H1 (cell line): ENCODE data around the gene CCDC7. TPM values are rescaled to one million over a fixed set of nuclear protein-coding genes. Genes with fewer than 3 reads are reported as not detected.

Experiments
- CTCF ChIA-PET: fragments of 300-600 bp; sonication (Branson Sonifier 250); formaldehyde crosslinking; loops from one replicate; lab custom pipeline; 2021; ENCODE audit not compliant: partially characterized antibody; lab: Charles Lee
- POLR2A ChIA-PET: fragments of 300-600 bp; sonication (Branson Sonifier 250); formaldehyde crosslinking; loops from one replicate; lab custom pipeline; 2021; ENCODE audit warnings: inconsistent platforms; ENCODE audit not compliant: partially characterized antibody; lab: Charles Lee
- DNase-seq, 2 experiments: peaks; one replicate each; pipeline versions ENCODE4 v3.0.0 to v3.0.0-alpha.2; 2010 to 2022; ENCODE audit warnings: low spot score in 2 of 2, low read depth in 1 of 2, mixed read lengths in 1 of 2
- FAIRE-seq: peaks from 2 replicates; lab custom pipeline; 2011; peaks lifted over from hg19 to GRCh38; lab: Jason Lieb, UNC
- H2AFZ ChIP-seq: 2 replicates; pipeline ENCODE4 v1.8.1; 2012; ENCODE audit warnings: low read length, inconsistent platforms
- H2AK5ac ChIP-seq: 2 replicates; pipeline ENCODE4 v1.6.1; 2013; ENCODE audit warnings: low read depth, low read length
- H2BK120ac ChIP-seq: replicated peaks from 2 replicates; pipeline ENCODE3; 2013; ENCODE audit warnings: low read depth, low read length, inconsistent platforms
- H2BK12ac ChIP-seq: 2 replicates; pipeline ENCODE4 v1.6.1; 2013; ENCODE audit warnings: low read depth, low read length
- H2BK15ac ChIP-seq: 2 replicates; pipeline ENCODE4 v1.6.1; 2013; ENCODE audit warnings: low read length
- H2BK20ac ChIP-seq: 2 replicates; pipeline ENCODE4 v1.6.1; 2013; ENCODE audit warnings: low read length
- H2BK5ac ChIP-seq: 2 replicates; pipeline ENCODE4 v1.6.1; 2013; ENCODE audit warnings: low read depth, low read length
- H3K14ac ChIP-seq: 2 replicates; pipeline ENCODE4 v1.6.1; 2013; ENCODE audit warnings: inconsistent platforms; ENCODE audit not compliant: insufficient read length
- H3K18ac ChIP-seq: 2 replicates; pipeline ENCODE4 v1.6.1; 2013; ENCODE audit warnings: low read length; ENCODE audit errors: extremely low read depth
- H3K23ac ChIP-seq: 2 replicates; pipeline ENCODE4 v1.6.1; 2013; ENCODE audit warnings: inconsistent platforms; ENCODE audit not compliant: insufficient read length
- H3K23me2 ChIP-seq: 2 replicates; pipeline ENCODE4 v1.6.1; 2013; ENCODE audit warnings: low read depth, low read length
- H3K27ac ChIP-seq: 2 replicates; pipeline ENCODE4 v1.6.1; 2011; ENCODE audit warnings: low read depth, low read length, inconsistent platforms
- H3K27me3 ChIP-seq, 4 experiments: replicated peaks in 1 of 4; 1 replicate in 1 of 4; 2 replicates in 3 of 4; pipeline versions ENCODE4 v1.6.1 to v1.8.1; 2011 to 2013; ENCODE audit warnings: low read length in 3 of 4, mild to moderate bottlenecking in 3 of 4, inconsistent platforms in 2 of 4, mixed read lengths in 2 of 4, moderate library complexity in 1 of 4; ENCODE audit not compliant: control insufficient read depth in 3 of 4, insufficient read depth in 3 of 4; ENCODE audit errors: extremely low read depth in 1 of 4
- H3K36me3 ChIP-seq, 4 experiments: 2 replicates each; pipeline versions ENCODE4 v1.6.1 to v1.8.1; 2011 to 2013; ENCODE audit warnings: mild to moderate bottlenecking in 4 of 4, low read length in 3 of 4, moderate library complexity in 2 of 4, control low read depth in 1 of 4, inconsistent platforms in 1 of 4; ENCODE audit not compliant: insufficient read depth in 4 of 4, control insufficient read depth in 2 of 4
- H3K4ac ChIP-seq: replicated peaks from 2 replicates; pipeline ENCODE3; 2013; ENCODE audit warnings: low read length, low read depth, mixed read lengths, inconsistent platforms; ENCODE audit not compliant: insufficient read length
- H3K4me1 ChIP-seq, 4 experiments: replicated peaks in 1 of 4; 1 replicate in 1 of 4; 2 replicates in 3 of 4; pipeline versions ENCODE4 v1.6.1 to v1.8.1; 2011 to 2013; ENCODE audit warnings: low read length in 3 of 4, inconsistent platforms in 2 of 4, mixed read lengths in 1 of 4; ENCODE audit not compliant: insufficient read depth in 4 of 4, control insufficient read depth in 3 of 4
- H3K4me2 ChIP-seq, 2 experiments: 2 replicates each; pipeline versions ENCODE4 v1.6.1 to v1.8.1; 2011 to 2013; ENCODE audit warnings: low read depth in 2 of 2, low read length in 2 of 2, control low read depth in 1 of 2, inconsistent platforms in 1 of 2, mild to moderate bottlenecking in 1 of 2; ENCODE audit not compliant: insufficient read depth in 1 of 2
- H3K4me3 ChIP-seq, 4 experiments: fragments of 200-600, 300-600 bp in 1 of 4; sonication (generic), shearing (Covaris generic), sonication (Bioruptor Twin) in 1 of 4; 2 replicates each; pipeline versions ENCODE4 v1.5.1 to v1.8.1; 2011 to 2016; ENCODE audit warnings: low read length in 4 of 4, low read depth in 3 of 4, control low read depth in 2 of 4, inconsistent platforms in 2 of 4, mild to moderate bottlenecking in 2 of 4, mixed read lengths in 1 of 4, moderate library complexity in 1 of 4; ENCODE audit not compliant: insufficient read depth in 2 of 4; ENCODE audit errors: extremely low read depth in 1 of 4
- H3K56ac ChIP-seq: replicated peaks from 2 replicates; pipeline ENCODE3; 2013; ENCODE audit warnings: low read depth, mild to moderate bottlenecking, mixed read lengths, low read length, inconsistent platforms; ENCODE audit not compliant: insufficient read length
- H3K79me1 ChIP-seq: 2 replicates; pipeline ENCODE4 v1.6.1; 2013; ENCODE audit warnings: low read depth, low read length, control low read depth
- H3K79me2 ChIP-seq, 2 experiments: 2 replicates each; pipeline versions ENCODE4 v1.6.1 to v1.8.1; 2012 to 2013; ENCODE audit warnings: low read length in 2 of 2, mild to moderate bottlenecking in 2 of 2, inconsistent platforms in 1 of 2; ENCODE audit not compliant: insufficient read depth in 2 of 2, control insufficient read depth in 1 of 2
- H3K9ac ChIP-seq, 4 experiments: replicated peaks in 1 of 4; 1 replicate in 1 of 4; 2 replicates in 3 of 4; pipeline versions ENCODE4 v1.6.1 to v1.8.1; 2011 to 2013; ENCODE audit warnings: low read depth in 3 of 4, low read length in 3 of 4, control low read depth in 2 of 4, mild to moderate bottlenecking in 2 of 4, moderate library complexity in 2 of 4, inconsistent platforms in 1 of 4; ENCODE audit errors: extremely low read depth in 1 of 4
- H3K9me3 ChIP-seq, 2 experiments: 2 replicates each; pipeline versions ENCODE4 v1.6.1 to v1.8.1; 2012 to 2013; ENCODE audit warnings: mild to moderate bottlenecking in 2 of 2, moderate library complexity in 2 of 2, control low read depth in 1 of 2, inconsistent platforms in 1 of 2, low read depth in 1 of 2, low read length in 1 of 2, mixed read lengths in 1 of 2; ENCODE audit not compliant: insufficient read depth in 2 of 2
- H4K20me1 ChIP-seq, 2 experiments: replicated peaks in 1 of 2; 2 replicates each; pipeline versions ENCODE3 to v1.8.1; 2011 to 2013; ENCODE audit warnings: inconsistent platforms in 2 of 2, low read length in 2 of 2, mild to moderate bottlenecking in 1 of 2; ENCODE audit not compliant: insufficient read depth in 2 of 2, control insufficient read depth in 1 of 2
- H4K5ac ChIP-seq: 2 replicates; pipeline ENCODE4 v1.6.1; 2013; ENCODE audit warnings: low read length, low read depth, mixed read lengths, inconsistent platforms; ENCODE audit not compliant: insufficient read length
- H4K8ac ChIP-seq: 2 replicates; pipeline ENCODE4 v1.8.0; 2013; ENCODE audit warnings: mild to moderate bottlenecking, moderate library complexity, low read length, inconsistent platforms; ENCODE audit not compliant: insufficient read depth; ENCODE audit errors: extremely low read depth
- H4K91ac ChIP-seq: replicated peaks from 2 replicates; pipeline ENCODE3; 2013; ENCODE audit warnings: low read length, mixed read lengths, inconsistent platforms; ENCODE audit not compliant: insufficient read length
- RNF2 ChIP-seq: fragments of 200-900, 300-1000 bp; sonication (generic); IDR thresholded peaks from 2 replicates; pipeline ENCODE4 v1.7.1; 2016; ENCODE audit warnings: borderline replicate concordance, low read depth, mild to moderate bottlenecking, antibody characterized with exemption, low read length; ENCODE audit not compliant: poor library complexity, severe bottlenecking; ENCODE audit errors: missing control alignments
- SP4 ChIP-seq: IDR thresholded peaks from 2 replicates; pipeline ENCODE4 v1.6.1; 2012; ENCODE audit warnings: low read length, inconsistent platforms
- polyA plus RNA-seq, 7 experiments: library from polyadenylated mRNA; depleted of rRNA in 3 of 7; stranded (reverse) in 5 of 7; unstranded in 2 of 7; fragments of >200 nt in 5 of 7; fragments of 200-250 nt in 2 of 7; gene quantifications; 1 replicate in 5 of 7; 2 replicates in 1 of 7; 4 replicates in 1 of 7; pipeline versions ENCODE4 v1.2.1 to v1.2.3, GENCODE V29; 2011 to 2013; ENCODE audit warnings: missing spikeins in 2 of 7, mixed read lengths in 2 of 7
- total RNA-seq: library from RNA; stranded (reverse); fragmentation: NEBNext Ultra II Directional; extraction: Animal tissue kit (Norgen Biotek cat#: 25700); gene quantifications from 2 replicates; pipeline ENCODE4 v1.2.1, GENCODE V29; 2021

CCDC7 gene
- total and polyA plus RNA-seq, 2 of the 8 experiments (the other 6 are each of a cell fraction or from before 2014, with no cell fraction given): 0.18 to 0.74 TPM

- H3K18ac ChIP-seq: no peak overlapping the region
- no peak overlapping the region for H3K4me3 ChIP-seq
- H3K14ac ChIP-seq: no peak overlapping the region
- no peak overlapping the region for H3K4me2 ChIP-seq
- CTCF ChIA-PET: no interaction called here
- H4K91ac ChIP-seq: no peak overlapping the region
- H3K9me3 ChIP-seq: no peaks in the 10 kb centered on the region
- no peak overlapping the region for H2BK20ac ChIP-seq
- no peaks in the 10 kb centered on the region for H4K20me1 ChIP-seq
- H4K5ac ChIP-seq: no peak overlapping the region
- no peak overlapping the region for H4K8ac ChIP-seq
- H3K79me2 ChIP-seq: no peaks in the 10 kb centered on the region
- no peaks in the 10 kb centered on the region for H3K36me3 ChIP-seq
- no peaks in the 10 kb centered on the region for H3K4me1 ChIP-seq
- H2BK5ac ChIP-seq: no peak overlapping the region
- no peak overlapping the region for H2BK12ac ChIP-seq
- no peak overlapping the region for H3K9ac ChIP-seq
- H2AK5ac ChIP-seq: no peak overlapping the region
- no peak overlapping the region for H2BK15ac ChIP-seq
- DNase-seq: no peak
- no peak overlapping the region for H2BK120ac ChIP-seq
- no peak overlapping the region for H3K56ac ChIP-seq
- no peak overlapping the region for H3K23ac ChIP-seq
- no peak overlapping the region for H2AFZ ChIP-seq
- H3K27ac ChIP-seq: no peak overlapping the region
- no peak for FAIRE-seq
- H3K4ac ChIP-seq: no peak overlapping the region
- POLR2A ChIA-PET: no interaction called here
- no peaks in the 10 kb centered on the region for H3K23me2 ChIP-seq
- TF ChIP-seq RNF2 (no peak), SP4 (no peak)
- H3K79me1 ChIP-seq: no peaks in the 10 kb centered on the region
- peaks cover 0 to 1% (median 0%) of the 10 kb centered on the region in 4 experiments; a peak in 1 of 7 replicates for H3K27me3 ChIP-seq
Measured at GRCh38 chr10:32877915-32878314, 432.0 kb downstream of the CCDC7 start.
